ENCODE data around the gene FEZF1.

DNA sequence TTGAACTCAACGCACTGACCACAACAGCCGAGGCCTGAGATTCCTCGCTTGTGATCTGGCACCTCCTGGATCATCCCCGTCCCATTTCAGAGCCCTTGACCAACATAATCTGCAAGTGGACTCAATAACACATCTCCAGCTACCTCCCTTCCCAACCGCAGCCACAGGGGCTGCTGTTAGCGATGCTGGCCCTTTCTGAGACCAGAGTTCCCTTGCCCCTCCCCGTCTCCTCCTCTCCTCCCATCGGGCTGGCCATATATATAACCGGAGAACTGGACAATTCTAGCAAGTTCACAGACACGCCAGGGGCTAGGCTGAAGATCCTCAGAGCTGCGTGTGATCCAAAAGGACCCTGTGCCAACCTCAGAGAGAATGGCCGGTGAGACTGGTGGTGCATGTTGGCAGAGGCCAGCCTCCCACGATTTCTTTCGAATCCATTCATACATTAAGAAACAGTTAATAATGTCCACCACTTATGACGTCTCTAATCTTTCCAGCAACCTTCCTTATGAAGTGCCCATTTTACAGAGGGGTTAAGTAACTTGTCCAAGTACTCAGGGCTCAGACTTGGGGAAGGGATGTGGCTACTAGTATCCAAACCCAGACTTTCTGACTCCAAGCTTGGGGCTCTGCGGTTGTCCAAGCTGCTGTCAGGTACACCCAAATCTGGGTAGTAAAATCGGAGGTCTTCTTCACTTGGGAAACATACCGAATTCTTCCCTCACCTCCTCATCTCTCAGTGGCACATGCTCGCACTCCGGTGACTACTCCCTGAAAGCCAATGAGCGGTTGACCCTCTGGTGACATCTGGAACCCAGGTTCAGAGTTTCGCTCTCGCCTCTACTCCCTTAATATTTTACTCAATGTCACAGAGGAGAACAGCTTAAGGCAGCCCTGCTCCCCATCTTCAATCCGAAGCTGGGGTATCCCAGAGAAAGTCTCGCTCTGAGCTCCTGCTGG lies 11.2 kb upstream of the FEZF1 start:
- TF ChIP-seq POLR2A (IDR thresholded peaks at IDR 0.05; ENCODE audit: low read length), result no peak
- TF ChIP-seq GATA1 (IDR thresholded peaks at IDR 0.05; ENCODE audit: low read depth, low read length), result no peak
